NCI-H1105 (cell line): ENCODE data around the gene LBH.
"Not testable (repeated sequence)": the region's sequence is repeated elsewhere in the genome, so short reads cannot be mapped to it uniquely, and the experiment has no call there.

Experiments used
- DNase-seq: peaks from one replicate; lab custom pipeline; 2025; lab: John Stamatoyannopoulos, UW

Gene LBH

GRCh38 chr2:30259071-30259470 is 27.7 kb downstream of the LBH start:
- no peak for DNase-seq

- DNase-seq, result no peak
These were observed 28.7 kb downstream of the LBH start for GRCh38 chr2:30259827-30260679.

- no peak for DNase-seq
These were observed 29.6 kb downstream of the LBH start for GRCh38 chr2:30260941-30261340.

GRCh38 chr2:30261695-30262211 is 30.4 kb downstream of the LBH start:
- DNase-seq, result no peak

- no peak for DNase-seq
These were observed 31.5 kb downstream of the LBH start for GRCh38 chr2:30262716-30263309.

- no peak for DNase-seq
These were observed 32.9 kb downstream of the LBH start for GRCh38 chr2:30264274-30264673.

- DNase-seq, result no peak
These were observed 34.0 kb downstream of the LBH start for GRCh38 chr2:30265052-30266015.

- DNase-seq, result no peak
These were observed 34.8 kb downstream of the LBH start for GRCh38 chr2:30266051-30266621.

- DNase-seq, result no peak
These were observed 35.4 kb downstream of the LBH start for GRCh38 chr2:30266705-30267104.

GRCh38 chr2:30267161-30267975 is 36.0 kb downstream of the LBH start:
- no peak for DNase-seq

- no peak for DNase-seq
These were observed 37.0 kb downstream of the LBH start for GRCh38 chr2:30268296-30268871.

GRCh38 chr2:30269114-30269770 is 37.9 kb downstream of the LBH start:
- not testable (repeated sequence) for DNase-seq

- DNase-seq, result no peak
These were observed 38.4 kb downstream of the LBH start for GRCh38 chr2:30269771-30270145.

- DNase-seq, result no peak
These were observed 38.8 kb downstream of the LBH start for GRCh38 chr2:30270166-30270565.

- DNase-seq, result no peak
These were observed 40.0 kb downstream of the LBH start for GRCh38 chr2:30271301-30271700.

- DNase-seq, result no peak
These were observed 41.0 kb downstream of the LBH start for GRCh38 chr2:30272286-30272685.

GRCh38 chr2:30272761-30273573 is 41.6 kb downstream of the LBH start:
- DNase-seq, result no peak

GRCh38 chr2:30273574-30273929 is 42.2 kb downstream of the LBH start:
- no peak for DNase-seq

- DNase-seq, result no peak
These were observed 43.9 kb downstream of the LBH start for GRCh38 chr2:30275256-30275655.
